KMS-11 (cell line): Measurements from ENCODE around the gene ASIC3.

ENCODE experiments used
- H2AFZ ChIP-seq: fragments of 200-600 bp; sonication (generic); 2 replicates; pipeline ENCODE4 v1.6.1; 2016; ENCODE audit warnings: antibody characterized with exemption, mixed run types, low read depth
- H3K27ac ChIP-seq: fragments of 200-600 bp; sonication (generic); 2 replicates; pipeline ENCODE4 v1.6.1; 2016; ENCODE audit warnings: mild to moderate bottlenecking, mixed run types
- H3K27me3 ChIP-seq: fragments of 200-600 bp; sonication (generic); 2 replicates; pipeline ENCODE4 v1.6.1; 2017; ENCODE audit warnings: mild to moderate bottlenecking, low read depth, mixed run types, moderate library complexity; ENCODE audit not compliant: insufficient read depth
- H3K36me3 ChIP-seq: fragments of 200-600 bp; sonication (generic); 2 replicates; pipeline ENCODE4 v1.6.1; 2017; ENCODE audit warnings: mild to moderate bottlenecking, mixed run types; ENCODE audit not compliant: insufficient read depth
- H3K4me1 ChIP-seq: fragments of 200-600 bp; sonication (generic); 2 replicates; pipeline ENCODE4 v1.6.1; 2016; ENCODE audit warnings: mild to moderate bottlenecking, low read depth, mixed run types; ENCODE audit not compliant: poor library complexity, severe bottlenecking
- H3K4me2 ChIP-seq: fragments of 200-600 bp; sonication (generic); 2 replicates; pipeline ENCODE4 v1.7.0; 2016; ENCODE audit warnings: mild to moderate bottlenecking, mixed run types
- H3K4me3 ChIP-seq: fragments of 200-600 bp; sonication (generic); IDR thresholded peaks from 2 replicates; pipeline ENCODE4 v1.6.1; 2017; ENCODE audit warnings: low read depth, low read length, mixed read lengths; ENCODE audit not compliant: insufficient read depth
- H3K79me2 ChIP-seq: fragments of 200-600 bp; sonication (generic); 2 replicates; pipeline ENCODE4 v1.6.1; 2016; ENCODE audit warnings: low read depth, mixed run types; ENCODE audit not compliant: insufficient read depth
- H3K9ac ChIP-seq: fragments of 200-600 bp; sonication (generic); 2 replicates; pipeline ENCODE4 v1.6.1; 2016; ENCODE audit warnings: mild to moderate bottlenecking, mixed run types
- H4K20me1 ChIP-seq: fragments of 200-600 bp; sonication (generic); 2 replicates; pipeline ENCODE4 v1.6.1; 2016; ENCODE audit warnings: mild to moderate bottlenecking, mixed run types; ENCODE audit not compliant: insufficient read depth
- CTCF ChIP-seq: fragments of 200-600 bp; sonication (generic); conservative IDR thresholded peaks from 2 replicates; pipeline ENCODE4 v1.6.1; 2017; ENCODE audit warnings: low read depth, mild to moderate bottlenecking, antibody characterized with exemption, low read length, moderate library complexity, mixed read lengths

ASIC3 gene

GRCh38 chr7:151061213-151062110 lies 13.1 kb downstream of the ASIC3 start:
- H3K4me2 ChIP-seq: peak overlapping the region; percentile 57
- H3K27ac ChIP-seq: no peak overlapping the region
- no peak overlapping the region for H3K4me3 ChIP-seq
- no peak for TF ChIP-seq CTCF
- H3K36me3 ChIP-seq: no peaks in the 10 kb centered on the region; the same call in 1 of the 2 replicates
- peaks cover 11% of the 10 kb centered on the region for H3K4me1 ChIP-seq
- H2AFZ ChIP-seq: no peak overlapping the region
- peaks cover 22% of the 10 kb centered on the region; the same call in 1 of the 2 replicates for H3K79me2 ChIP-seq
- H4K20me1 ChIP-seq: no peaks in the 10 kb centered on the region
- no peaks in the 10 kb centered on the region for H3K27me3 ChIP-seq
- H3K9ac ChIP-seq: no peak overlapping the region

GRCh38 chr7:151062111-151062398 lies 13.7 kb downstream of the ASIC3 start:
- Histone ChIP-seq H3K4me1 (peaks cover 11% of the 10 kb centered on the region), H3K9ac (no peak overlapping the region)

GRCh38 chr7:151062399-151063211 lies 14.3 kb downstream of the ASIC3 start:
- H3K9ac ChIP-seq: no peak overlapping the region
- peaks cover 22% of the 10 kb centered on the region; the same call in 1 of the 2 replicates for H3K79me2 ChIP-seq
- peaks cover 11% of the 10 kb centered on the region for H3K4me1 ChIP-seq
- H2AFZ ChIP-seq: no peak overlapping the region
- H3K4me3 ChIP-seq: no peak overlapping the region
- TF ChIP-seq CTCF: no peak
- no peaks in the 10 kb centered on the region for H4K20me1 ChIP-seq
- no peaks in the 10 kb centered on the region; the same call in 1 of the 2 replicates for H3K36me3 ChIP-seq
- H3K4me2 ChIP-seq: no peak overlapping the region
- H3K27ac ChIP-seq: no peak overlapping the region
- no peaks in the 10 kb centered on the region for H3K27me3 ChIP-seq

More at GRCh38 chr7:151062111-151062398, 13.7 kb downstream of the ASIC3 start:
- Histone ChIP-seq H3K4me2 (no peak overlapping the region), H3K36me3 (no peaks in the 10 kb centered on the region; the same call in 1 of the 2 replicates), H4K20me1 (no peaks in the 10 kb centered on the region), H3K4me3 (no peak overlapping the region), H3K27me3 (no peaks in the 10 kb centered on the region), H3K27ac (no peak overlapping the region), H2AFZ (no peak overlapping the region), H3K79me2 (peaks cover 22% of the 10 kb centered on the region; the same call in 1 of the 2 replicates)
- TF ChIP-seq CTCF: no peak

- no peak for TF ChIP-seq CTCF
- no peak overlapping the region for H3K9ac ChIP-seq
- H3K27me3 ChIP-seq: no peaks in the 10 kb centered on the region
- peaks cover 11% of the 10 kb centered on the region for H3K4me1 ChIP-seq
- H3K36me3 ChIP-seq: no peaks in the 10 kb centered on the region; the same call in 1 of the 2 replicates
- no peak overlapping the region for H2AFZ ChIP-seq
- H3K4me2 ChIP-seq: no peak overlapping the region
- H3K27ac ChIP-seq: no peak overlapping the region
- H4K20me1 ChIP-seq: no peaks in the 10 kb centered on the region
- peaks cover 22% of the 10 kb centered on the region; the same call in 1 of the 2 replicates for H3K79me2 ChIP-seq
- no peak overlapping the region for H3K4me3 ChIP-seq
Observed at GRCh38 chr7:151063212-151063561, 14.9 kb downstream of the ASIC3 start.
